CD8-positive, alpha-beta memory T cell (primary cell): ENCODE measurements around the gene CADM1. TPM values are rescaled to one million over a fixed set of nuclear protein-coding genes. Genes with fewer than 3 reads are reported as not detected.

Experiments used
- CTCF ChIA-PET: fragments of 350-600 bp; sonication (Branson Sonifier 250); formaldehyde crosslinking; loops from one replicate; lab custom pipeline; 2021; ENCODE audit warnings: antibody characterized with exemption; lab: Charles Lee
- POLR2A ChIA-PET: fragments of 350-600 bp; sonication (Branson Sonifier 250); formaldehyde crosslinking; loops from one replicate; lab custom pipeline; 2021; ENCODE audit warnings: antibody characterized with exemption; lab: Charles Lee
- DNase-seq, 5 donors: peaks; one replicate each; pipeline versions ENCODE4 v3.0.0 to v3.0.0-alpha.2; 2020 to 2022; ENCODE audit warnings: mixed read lengths in 1 of 5
- H3K27ac ChIP-seq: one replicate; pipeline ENCODE4 v1.7.0; 2013; ENCODE audit warnings: low read depth, mild to moderate bottlenecking, low read length, moderate library complexity
- H3K27me3 ChIP-seq: 2 replicates; pipeline ENCODE4 v1.7.0; 2013; ENCODE audit warnings: low read length, mild to moderate bottlenecking; ENCODE audit not compliant: insufficient read depth, poor library complexity, severe bottlenecking
- H3K36me3 ChIP-seq: 2 replicates; pipeline ENCODE4 v1.7.0; 2013; ENCODE audit warnings: mild to moderate bottlenecking, low read length, moderate library complexity; ENCODE audit not compliant: insufficient read depth
- H3K4me1 ChIP-seq: 2 replicates; pipeline ENCODE4 v1.7.0; 2013; ENCODE audit warnings: mild to moderate bottlenecking, low read length, moderate library complexity; ENCODE audit not compliant: insufficient read depth
- H3K4me3 ChIP-seq: 2 replicates; pipeline ENCODE4 v1.7.0; 2013; ENCODE audit warnings: mild to moderate bottlenecking, low read length
- H3K9me3 ChIP-seq: 2 replicates; pipeline ENCODE4 v1.7.0; 2013; ENCODE audit warnings: mild to moderate bottlenecking, low read length
- H3K27ac Mint-ChIP-seq, 8 donors: one replicate each; pipeline ENCODE4 v1.8.0; 2020 to 2021; ENCODE audit warnings: mixed read lengths in 8 of 8, mild to moderate bottlenecking in 6 of 8, inconsistent platforms in 3 of 8, moderate library complexity in 3 of 8
- H3K27me3 Mint-ChIP-seq, 2 donors: one replicate each; pipeline ENCODE4 v1.8.0; 2020 to 2021; ENCODE audit warnings: mixed read lengths in 2 of 2, mild to moderate bottlenecking in 1 of 2, moderate library complexity in 1 of 2
- H3K36me3 Mint-ChIP-seq, 3 donors: one replicate each; pipeline ENCODE4 v1.8.0; 2020 to 2021; ENCODE audit warnings: mixed read lengths in 3 of 3, inconsistent platforms in 1 of 3, mild to moderate bottlenecking in 1 of 3
- H3K4me1 Mint-ChIP-seq, 3 donors: one replicate each; pipeline ENCODE4 v1.8.0; 2020 to 2021; ENCODE audit warnings: mixed read lengths in 3 of 3, inconsistent platforms in 1 of 3, mild to moderate bottlenecking in 1 of 3
- H3K4me3 Mint-ChIP-seq, 7 donors: one replicate each; pipeline ENCODE4 v1.8.0; 2020 to 2021; ENCODE audit warnings: mixed read lengths in 7 of 7, mild to moderate bottlenecking in 6 of 7, moderate library complexity in 4 of 7, inconsistent platforms in 2 of 7
- H3K9me3 Mint-ChIP-seq, 5 donors: one replicate each; pipeline ENCODE4 v1.8.0; 2020 to 2022; ENCODE audit warnings: mixed read lengths in 5 of 5, mild to moderate bottlenecking in 3 of 5, moderate library complexity in 2 of 5, inconsistent platforms in 1 of 5
- polyA plus RNA-seq: library from polyadenylated mRNA; unstranded; fragments of 300-500 nt; fragmentation: Illumina TruSeq; gene quantifications from one replicate; pipeline ENCODE4 v1.2.3, GENCODE V29; 2021
- total RNA-seq, 2 experiments: library from RNA; stranded (reverse); gene quantifications; one replicate each; pipeline ENCODE4 v1.2.3, GENCODE V29; 2021

The CADM1 gene
- total and polyA plus RNA-seq, 3 experiments from 2014 or later: 0.90 to 2.7 (median 1.1) TPM

- no peak overlapping the region for H3K27ac Mint-ChIP-seq
- Histone ChIP-seq H3K36me3 (no peaks in the 10 kb centered on the region), H3K9me3 (no peaks in the 10 kb centered on the region), H3K27ac (no peak overlapping the region), H3K4me1 (no peaks in the 10 kb centered on the region), H3K4me3 (no peak overlapping the region), H3K27me3 (no peaks in the 10 kb centered on the region)
- CTCF ChIA-PET: no interaction called here
- no peaks in the 10 kb centered on the region for H3K4me1 Mint-ChIP-seq
- H3K27me3 Mint-ChIP-seq: no peaks in the 10 kb centered on the region
- H3K36me3 Mint-ChIP-seq: no peaks in the 10 kb centered on the region
- no peak overlapping the region for H3K4me3 Mint-ChIP-seq
- POLR2A ChIA-PET: no interaction called here
- H3K9me3 Mint-ChIP-seq: no peaks in the 10 kb centered on the region
- DNase-seq: no peak
Measured at GRCh38 chr11:115247361-115247760, 256.9 kb downstream of the CADM1 start.

- Mint-ChIP-seq H3K4me3 (no peak overlapping the region), H3K36me3 (peaks cover 0 to 3% (median 2%) of the 10 kb centered on the region in 3 donors), H3K27ac (no peak overlapping the region), H3K4me1 (no peaks in the 10 kb centered on the region), H3K9me3 (no peaks in the 10 kb centered on the region), H3K27me3 (no peaks in the 10 kb centered on the region)
- Histone ChIP-seq H3K9me3 (no peaks in the 10 kb centered on the region), H3K27ac (no peak overlapping the region), H3K4me1 (no peaks in the 10 kb centered on the region), H3K4me3 (no peak overlapping the region), H3K27me3 (no peaks in the 10 kb centered on the region), H3K36me3 (no peaks in the 10 kb centered on the region)
- DNase-seq: no peak
- ChIA-PET CTCF (no interaction called here), POLR2A (interaction anchor here (0.7 kb wide), 1 partner anchor 100 kb away, joined by 3 read pairs; no protein-coding TSS in a partner anchor)
Measured at GRCh38 chr11:115244758-115245157, 259.5 kb downstream of the CADM1 start.

GRCh38 chr11:115244296-115244695 lies 259.9 kb downstream of the CADM1 start:
- Mint-ChIP-seq H3K9me3 (no peaks in the 10 kb centered on the region), H3K36me3 (peaks cover 0 to 7% (median 2%) of the 10 kb centered on the region in 3 donors), H3K27me3 (no peaks in the 10 kb centered on the region), H3K4me1 (no peaks in the 10 kb centered on the region), H3K4me3 (no peak overlapping the region), H3K27ac (no peak overlapping the region)
- Histone ChIP-seq H3K27ac (no peak overlapping the region), H3K4me1 (no peaks in the 10 kb centered on the region), H3K36me3 (no peaks in the 10 kb centered on the region), H3K27me3 (no peaks in the 10 kb centered on the region), H3K4me3 (no peak overlapping the region), H3K9me3 (no peaks in the 10 kb centered on the region)
- no peak for DNase-seq
- ChIA-PET CTCF (no interaction called here), POLR2A (interaction anchor here (0.7 kb wide), 1 partner anchor 101 kb away, joined by 3 read pairs; no protein-coding TSS in a partner anchor)

GRCh38 chr11:115242982-115243381 lies 261.2 kb downstream of the CADM1 start:
- H3K27ac ChIP-seq: no peak overlapping the region
- POLR2A ChIA-PET: no interaction called here
- no peak overlapping the region for H3K27ac Mint-ChIP-seq
- no peak for DNase-seq
- H3K36me3 ChIP-seq: no peaks in the 10 kb centered on the region
- no peak overlapping the region for H3K4me3 ChIP-seq
- H3K4me1 Mint-ChIP-seq: no peaks in the 10 kb centered on the region
- no peaks in the 10 kb centered on the region for H3K4me1 ChIP-seq
- CTCF ChIA-PET: interaction anchor here (1.1 to 1.2 kb wide), 2 partner anchors 8 to 11 kb away, joined by 3 to 4 read pairs; no protein-coding TSS in a partner anchor
- peaks cover 0 to 7% (median 3%) of the 10 kb centered on the region in 3 donors for H3K36me3 Mint-ChIP-seq
- H3K27me3 ChIP-seq: no peaks in the 10 kb centered on the region
- no peaks in the 10 kb centered on the region for H3K27me3 Mint-ChIP-seq
- no peaks in the 10 kb centered on the region for H3K9me3 Mint-ChIP-seq
- H3K4me3 Mint-ChIP-seq: no peak overlapping the region
- no peaks in the 10 kb centered on the region for H3K9me3 ChIP-seq

DNA sequence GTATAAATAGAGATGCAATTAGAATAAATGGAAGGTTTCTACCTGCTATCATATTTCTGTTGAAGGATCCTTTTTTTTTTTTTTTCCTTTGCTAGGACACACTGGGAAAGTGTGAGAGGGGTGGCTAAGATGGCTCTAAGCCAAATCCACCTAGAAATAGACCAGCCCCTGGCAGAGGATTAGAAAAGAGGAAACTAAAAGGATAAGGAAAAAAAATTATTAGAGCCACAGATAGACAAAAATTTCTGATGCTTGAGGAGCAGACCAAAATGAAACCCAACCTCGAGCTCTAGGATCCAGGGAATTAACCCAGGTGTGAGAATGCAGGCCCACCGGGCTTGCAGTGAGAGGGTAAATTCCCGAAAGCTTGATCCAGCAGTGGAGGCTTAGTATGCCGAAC lies 262.3 kb downstream of the CADM1 start:
- CTCF ChIA-PET: interaction anchor here (1.0 kb wide), 1 partner anchor 8 kb away, joined by 3 read pairs; no protein-coding TSS in a partner anchor
- Mint-ChIP-seq H3K27me3 (no peaks in the 10 kb centered on the region), H3K36me3 (peaks cover 0 to 7% (median 3%) of the 10 kb centered on the region in 3 donors), H3K9me3 (no peaks in the 10 kb centered on the region), H3K4me3 (no peak overlapping the region), H3K4me1 (no peaks in the 10 kb centered on the region), H3K27ac (no peak overlapping the region)
- Histone ChIP-seq H3K4me3 (no peak overlapping the region), H3K27me3 (no peaks in the 10 kb centered on the region), H3K36me3 (no peaks in the 10 kb centered on the region), H3K9me3 (no peaks in the 10 kb centered on the region), H3K4me1 (no peaks in the 10 kb centered on the region), H3K27ac (no peak overlapping the region)
- DNase-seq: no peak
- POLR2A ChIA-PET: no interaction called here

DNA sequence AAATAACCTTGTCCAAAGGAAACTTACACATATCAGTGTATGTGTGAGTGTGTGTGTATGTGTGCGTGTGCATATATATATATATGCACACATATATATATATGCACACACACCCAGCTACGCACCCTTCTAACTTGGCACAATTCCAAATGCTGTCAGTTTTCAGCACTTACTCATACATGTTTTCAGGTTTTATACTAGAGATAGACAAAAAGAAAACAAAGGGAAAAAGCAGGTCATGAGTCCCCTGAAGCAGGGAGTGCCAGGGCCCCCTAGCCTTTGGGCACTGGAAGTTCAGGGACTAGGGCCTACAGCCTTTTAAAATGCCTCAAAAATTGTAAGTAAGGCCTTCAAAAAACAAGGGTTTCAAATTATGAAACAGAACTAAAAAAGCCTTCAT lies 265.4 kb downstream of the CADM1 start:
- no peaks in the 10 kb centered on the region for H3K4me1 Mint-ChIP-seq
- CTCF ChIA-PET: no interaction called here
- H3K27ac Mint-ChIP-seq: no peak overlapping the region
- no peak for DNase-seq
- Histone ChIP-seq H3K4me1 (no peaks in the 10 kb centered on the region), H3K4me3 (no peak overlapping the region), H3K27me3 (no peaks in the 10 kb centered on the region), H3K36me3 (no peaks in the 10 kb centered on the region), H3K27ac (no peak overlapping the region), H3K9me3 (no peaks in the 10 kb centered on the region)
- POLR2A ChIA-PET: no interaction called here
- no peak overlapping the region for H3K4me3 Mint-ChIP-seq
- peaks cover 0 to 7% (median 3%) of the 10 kb centered on the region in 3 donors for H3K36me3 Mint-ChIP-seq
- no peaks in the 10 kb centered on the region for H3K9me3 Mint-ChIP-seq
- H3K27me3 Mint-ChIP-seq: no peaks in the 10 kb centered on the region

GRCh38 chr11:115238086-115238485 lies 266.1 kb downstream of the CADM1 start:
- DNase-seq: no peak
- H3K4me1 ChIP-seq: no peaks in the 10 kb centered on the region
- no peak overlapping the region for H3K4me3 ChIP-seq
- H3K27me3 ChIP-seq: no peaks in the 10 kb centered on the region
- no peaks in the 10 kb centered on the region for H3K36me3 ChIP-seq
- no peak overlapping the region for H3K4me3 Mint-ChIP-seq
- H3K27ac Mint-ChIP-seq: no peak overlapping the region
- H3K27ac ChIP-seq: no peak overlapping the region
- peaks cover 0 to 7% (median 3%) of the 10 kb centered on the region in 3 donors for H3K36me3 Mint-ChIP-seq
- ChIA-PET POLR2A (no interaction called here), CTCF (no interaction called here)
- no peaks in the 10 kb centered on the region for H3K9me3 Mint-ChIP-seq
- no peaks in the 10 kb centered on the region for H3K9me3 ChIP-seq
- no peaks in the 10 kb centered on the region for H3K27me3 Mint-ChIP-seq
- H3K4me1 Mint-ChIP-seq: no peaks in the 10 kb centered on the region

DNA sequence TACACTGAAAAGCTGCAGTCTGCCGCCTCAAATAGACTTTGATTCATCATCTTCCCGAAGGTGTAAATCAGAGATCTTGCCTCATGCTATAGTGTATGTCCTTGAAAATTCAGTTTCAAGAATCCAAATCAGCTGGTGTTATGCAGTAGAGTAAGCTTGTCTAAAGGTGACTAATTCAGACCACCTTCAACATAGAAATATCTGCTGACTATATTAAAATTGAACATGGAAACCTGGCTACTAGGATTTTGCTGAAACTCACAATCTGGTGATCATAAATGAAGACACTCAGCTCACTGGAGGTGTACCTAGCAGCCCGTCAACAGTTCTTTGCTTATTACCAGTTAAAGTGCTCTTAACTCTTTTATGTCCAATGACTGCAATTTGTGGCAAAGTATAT lies 266.6 kb downstream of the CADM1 start:
- Mint-ChIP-seq H3K27ac (no peak overlapping the region), H3K4me3 (no peak overlapping the region)
- POLR2A ChIA-PET: no interaction called here

More for the DNA sequence above, 266.6 kb downstream of the CADM1 start:
- H3K4me1 ChIP-seq: no peaks in the 10 kb centered on the region
- no peaks in the 10 kb centered on the region for H3K27me3 Mint-ChIP-seq
- H3K4me1 Mint-ChIP-seq: no peaks in the 10 kb centered on the region
- H3K9me3 ChIP-seq: no peaks in the 10 kb centered on the region
- no peak overlapping the region for H3K4me3 ChIP-seq
- no peaks in the 10 kb centered on the region for H3K36me3 ChIP-seq
- peaks cover 0 to 7% (median 3%) of the 10 kb centered on the region in 3 donors for H3K36me3 Mint-ChIP-seq
- CTCF ChIA-PET: no interaction called here
- no peak for DNase-seq
- no peaks in the 10 kb centered on the region for H3K27me3 ChIP-seq
- no peaks in the 10 kb centered on the region for H3K9me3 Mint-ChIP-seq
- H3K27ac ChIP-seq: no peak overlapping the region
